HG03135 (cell line): ENCODE measurements around the gene TRMT61A.
"Not testable (repeated sequence)": the region's sequence is repeated elsewhere in the genome, so short reads cannot be mapped to it uniquely, and the experiment has no call there.

Source experiments
- ATAC-seq: cut with Tn5 transposase; IDR thresholded peaks from one replicate; pipeline ENCODE4 v1.9.1; 2021; ENCODE audit warnings: mild to moderate bottlenecking, moderate library complexity; ENCODE audit not compliant: unreplicated experiment

TRMT61A gene

GRCh38 chr14:103508521-103509329, 20.3 kb upstream of the TRMT61A start:
- no peak for ATAC-seq

DNA sequence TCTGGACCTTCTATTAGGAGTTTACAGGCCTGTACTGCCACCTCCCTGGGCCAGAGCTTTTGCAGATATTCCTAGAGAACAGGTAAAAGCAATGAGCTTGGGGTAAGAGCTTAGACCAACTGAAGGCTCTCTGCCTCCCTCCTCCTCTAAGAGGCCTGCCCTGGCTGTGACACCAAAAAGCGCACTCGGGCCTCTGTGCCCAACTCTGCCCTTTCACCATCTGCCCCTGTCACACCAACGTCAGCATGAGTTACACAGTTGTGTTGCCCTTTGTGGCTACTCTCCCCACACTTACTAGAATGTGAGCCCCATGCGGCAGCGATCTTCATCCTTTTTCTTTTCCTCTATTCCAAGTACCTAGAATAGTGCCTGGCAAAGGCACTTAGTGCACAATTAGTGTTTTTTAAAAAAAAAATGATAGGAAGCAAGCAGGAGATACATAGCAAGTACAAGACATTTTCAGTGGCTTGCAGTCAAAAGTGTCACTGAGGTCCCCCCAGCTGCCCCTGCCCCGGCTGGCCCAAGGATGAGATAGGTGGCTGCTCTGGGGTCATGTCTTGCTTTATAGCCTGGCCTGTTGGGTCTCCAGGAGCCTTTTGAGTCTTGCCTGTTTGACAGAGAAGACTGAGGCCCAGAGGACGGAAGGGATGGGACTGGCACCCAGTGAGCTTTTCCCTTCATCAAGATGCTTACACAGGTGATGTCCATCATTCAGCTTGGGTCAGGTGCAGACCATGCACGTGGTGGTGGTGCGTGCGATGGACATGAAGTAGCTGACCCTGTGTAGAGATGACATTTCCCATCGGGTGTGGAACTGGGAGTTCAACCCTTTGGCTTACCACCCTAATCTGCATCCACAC, 18.9 kb upstream of the TRMT61A start:
- ATAC-seq, result no peak

GRCh38 chr14:103510724-103511693, 18.0 kb upstream of the TRMT61A start:
- no peak for ATAC-seq

- ATAC-seq, result not testable (repeated sequence)
Observed at GRCh38 chr14:103512180-103512579, 16.8 kb upstream of the TRMT61A start.

GRCh38 chr14:103512701-103513611, 16.0 kb upstream of the TRMT61A start:
- no peak for ATAC-seq

DNA sequence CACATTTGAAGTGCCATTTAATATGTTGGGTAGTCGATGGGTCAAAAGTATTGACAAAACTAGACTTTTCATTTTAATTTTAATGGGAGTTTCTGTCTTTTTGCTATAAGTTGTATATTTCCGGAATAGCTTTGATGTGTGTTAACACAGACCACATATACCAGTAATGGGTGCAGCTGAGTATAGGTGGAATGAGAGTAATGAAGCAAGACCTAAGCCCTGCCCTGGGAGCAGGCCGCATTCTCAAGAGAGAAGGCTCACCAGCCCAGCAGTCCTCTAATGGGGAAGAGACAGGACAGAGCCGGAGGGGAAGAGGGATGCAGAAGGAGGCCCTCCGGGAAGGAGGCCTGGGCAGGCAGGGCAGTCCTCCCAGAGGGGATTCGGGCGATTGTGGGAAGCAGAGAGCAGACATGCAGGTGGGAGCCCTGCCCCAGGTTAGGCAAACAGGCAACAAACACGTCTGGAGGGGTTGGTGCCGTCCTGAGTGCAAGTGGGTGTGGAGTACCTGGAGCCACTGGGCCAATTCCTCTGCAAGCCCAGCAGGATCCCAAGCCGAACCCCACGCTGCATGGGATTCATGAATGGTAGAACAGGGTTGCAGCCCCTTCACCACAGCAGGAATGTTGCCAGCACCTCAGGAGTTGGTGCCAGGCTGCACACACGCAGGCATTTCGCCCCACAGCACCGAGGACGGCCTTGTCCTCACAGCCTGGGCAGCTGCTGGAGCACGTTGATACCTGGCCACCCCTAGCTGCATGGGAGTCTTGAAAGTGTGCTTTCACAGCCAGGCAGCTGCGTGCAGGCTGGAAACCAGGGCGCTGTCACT, 14.2 kb upstream of the TRMT61A start:
- no peak for ATAC-seq

GRCh38 chr14:103516426-103517173, 12.4 kb upstream of the TRMT61A start:
- ATAC-seq, result no peak

DNA sequence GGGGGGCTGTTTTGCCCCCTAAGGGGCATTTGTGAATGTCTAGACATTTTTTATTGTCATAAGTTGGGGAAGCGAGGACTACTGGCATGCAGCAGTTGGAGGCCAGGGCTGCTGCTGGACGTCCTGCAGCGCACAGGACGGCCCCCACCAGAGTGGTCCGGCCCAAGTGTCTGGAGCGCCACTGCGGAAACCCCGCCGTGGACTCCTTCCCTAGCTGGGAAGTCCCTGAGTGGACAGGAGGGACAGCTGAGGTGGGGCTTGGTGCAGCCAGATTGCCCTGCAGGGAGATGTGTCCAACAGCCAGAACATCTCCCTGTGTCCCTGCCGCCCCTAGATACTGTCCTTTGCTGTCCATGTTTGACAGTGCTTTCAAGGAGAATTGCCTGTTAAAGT, 11.8 kb upstream of the TRMT61A start:
- no peak for ATAC-seq

- no peak for ATAC-seq
Observed at GRCh38 chr14:103517721-103518421, 11.1 kb upstream of the TRMT61A start.

DNA sequence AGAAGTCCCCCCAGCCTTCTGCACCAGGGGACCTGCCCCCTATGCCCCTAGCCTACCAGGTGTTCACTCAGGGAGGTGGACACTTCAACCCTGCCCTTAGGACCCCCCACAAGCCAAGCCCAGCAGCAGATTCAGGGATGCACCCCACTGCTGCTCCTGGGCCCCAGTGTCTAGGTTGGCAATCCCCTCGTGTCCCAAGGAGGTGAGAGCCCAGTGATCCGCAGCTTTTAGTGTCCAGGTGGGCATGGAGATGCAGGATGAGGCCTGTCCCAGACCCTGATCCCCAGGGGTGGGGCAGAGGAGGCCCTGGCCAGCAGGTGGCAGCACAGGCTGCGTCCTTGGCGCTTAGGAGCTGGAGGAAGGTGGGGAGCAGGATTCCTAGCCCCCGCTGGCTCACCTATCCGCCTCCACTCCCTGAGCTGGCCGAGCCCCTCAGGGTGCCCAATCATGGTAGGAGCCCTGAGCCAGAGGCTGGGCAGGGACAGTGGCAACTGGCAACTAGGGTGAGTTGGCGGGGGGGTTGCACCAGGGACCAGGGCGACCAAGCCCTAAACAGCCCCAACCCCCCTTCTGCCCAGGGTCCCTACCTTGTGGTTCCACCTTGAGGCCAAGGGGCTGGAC, 10.5 kb upstream of the TRMT61A start:
- no peak for ATAC-seq

DNA sequence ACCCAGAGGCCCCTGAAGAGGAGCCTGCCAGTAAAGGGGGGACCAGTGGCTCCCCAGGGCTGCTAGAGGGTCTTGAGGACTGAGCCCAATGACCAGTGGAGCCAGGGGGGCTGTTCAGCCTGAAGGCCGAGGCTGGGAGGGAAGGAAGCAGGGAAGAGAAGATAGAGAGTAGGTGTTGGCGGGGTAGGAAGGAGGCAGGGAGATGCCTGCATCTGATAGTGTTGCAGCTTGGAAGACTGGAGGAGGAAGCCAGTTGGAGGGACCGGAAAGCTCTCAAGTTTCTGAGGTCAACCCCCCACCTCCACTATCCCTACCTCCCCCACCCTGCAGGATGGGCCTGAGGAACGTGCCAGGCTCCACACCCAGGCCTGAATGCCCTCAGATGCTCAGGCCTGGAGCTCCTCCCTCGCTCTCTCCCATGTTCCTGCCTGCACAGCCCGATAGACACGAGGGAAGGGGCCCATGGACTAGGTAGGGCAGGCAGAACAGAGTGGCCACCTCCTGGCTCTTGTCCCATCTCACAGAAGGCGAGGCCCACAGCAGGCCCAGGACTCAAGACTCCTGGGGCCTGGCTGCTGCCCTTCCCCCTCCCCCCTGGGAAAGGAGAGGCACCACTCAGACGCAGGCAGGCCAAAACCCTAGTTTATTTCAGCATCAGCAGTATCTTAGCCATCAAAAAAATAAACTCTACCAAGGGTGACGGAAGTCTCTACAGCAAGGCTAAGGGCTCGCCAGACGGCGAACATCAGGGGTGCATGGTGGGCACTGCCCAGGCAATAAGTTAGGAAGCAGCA, 9.8 kb upstream of the TRMT61A start:
- ATAC-seq, result no peak

DNA sequence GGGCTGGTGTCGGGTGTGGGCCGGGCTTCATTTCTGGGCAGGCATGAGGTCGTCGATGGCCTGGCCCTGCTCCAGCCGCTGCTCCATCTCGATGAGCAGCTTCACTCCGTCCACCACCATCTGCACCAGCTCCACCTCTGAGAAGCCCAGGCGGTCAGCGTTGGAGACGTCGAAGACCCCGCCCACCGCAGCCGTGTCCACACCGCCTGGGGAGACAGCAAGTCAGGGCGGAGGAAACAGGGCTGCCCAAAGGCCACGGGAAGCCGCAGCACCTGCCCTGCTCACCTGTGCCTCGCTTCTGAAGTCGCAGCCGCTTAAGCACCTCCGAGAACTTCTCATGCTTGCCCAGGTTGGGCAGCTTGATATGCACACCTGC, 9.2 kb upstream of the TRMT61A start:
- no peak for ATAC-seq

GRCh38 chr14:103520269-103520656, 8.7 kb upstream of the TRMT61A start:
- ATAC-seq, result no peak

DNA sequence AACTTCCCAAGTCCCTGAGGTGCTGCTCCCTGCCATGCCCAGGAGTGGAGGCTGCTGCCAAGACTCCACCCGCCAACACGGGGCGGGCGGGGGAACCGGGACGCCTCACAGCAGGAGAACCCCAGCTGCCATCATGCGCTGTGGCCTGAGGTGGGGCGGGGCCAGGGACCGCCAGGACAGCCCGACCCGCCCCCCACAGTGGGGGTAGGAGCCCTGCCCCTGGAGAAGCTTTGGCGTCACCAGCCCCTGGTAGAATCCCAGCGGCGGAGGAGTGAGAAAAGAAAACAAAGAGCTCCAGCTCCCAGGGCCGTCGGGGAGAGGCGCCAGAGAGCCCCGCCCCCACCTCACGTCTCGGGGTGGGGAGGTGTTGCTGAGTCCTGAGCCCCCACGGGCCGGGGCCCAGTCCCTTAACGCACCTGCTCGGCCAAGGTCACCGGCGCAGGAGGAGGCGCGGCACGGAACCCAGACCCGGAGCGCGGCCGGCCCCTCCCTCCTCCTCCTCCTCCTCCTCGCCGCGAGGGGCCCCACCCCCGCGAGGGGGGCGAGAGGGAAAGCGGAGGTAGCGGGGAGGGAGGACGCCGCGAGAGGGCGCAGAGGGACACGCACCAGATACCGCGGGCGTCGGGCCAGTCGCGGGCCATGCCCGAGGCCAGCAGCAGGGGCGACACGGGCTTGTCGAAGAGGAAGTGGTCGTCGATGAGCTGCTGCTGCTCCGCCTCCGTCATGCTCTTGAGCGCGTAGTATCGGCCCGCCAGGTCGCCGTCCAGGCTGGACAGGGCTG, 8.1 kb upstream of the TRMT61A start:
- ATAC-seq, result no peak

- ATAC-seq, result no peak
Observed at GRCh38 chr14:103521438-103521950, 7.5 kb upstream of the TRMT61A start.
